SK-N-SH (cell line): ENCODE results near the gene FOXL2NB. TPM values are rescaled to one million over a fixed set of nuclear protein-coding genes. Genes with fewer than 3 reads are reported as not detected.

ENCODE experiments used
- CTCF ChIA-PET: fragments of 300-600, 350-600 bp; formaldehyde crosslinking; extraction: SDS; loops from one replicate; lab custom pipeline; 2021; lab: Yijun Ruan, JAX
- POLR2A ChIA-PET: fragments of 350-600 bp; sonication (Branson Sonifier 250); formaldehyde crosslinking; extraction: SDS; loops from one replicate; lab custom pipeline; 2020; ENCODE audit warnings: antibody characterized with exemption, inconsistent platforms; lab: Yijun Ruan, JAX
- DNase-seq: peaks from one replicate; pipeline ENCODE4 v3.0.0; 2012
- H2AFZ ChIP-seq: fragments of 200-600 bp; sonication (generic); 2 replicates; pipeline ENCODE4 v1.8.1; 2016; ENCODE audit warnings: antibody characterized with exemption, mild to moderate bottlenecking, low read depth
- H3F3A ChIP-seq: fragments of 200-600 bp; sonication (generic); replicated peaks from 2 replicates; pipeline ENCODE3; 2016; ENCODE audit warnings: antibody characterized with exemption, mild to moderate bottlenecking; ENCODE audit not compliant: insufficient read depth
- H3K27ac ChIP-seq, 2 experiments: fragments of 200-500 bp in 1 of 2; fragments of 200-600 bp in 1 of 2; sonication (Bioruptor generic) in 1 of 2; sonication (generic), shearing (Covaris generic) in 1 of 2; 2 replicates each; pipeline versions ENCODE4 v1.5.1 to v1.6.1; 2014 to 2016; ENCODE audit warnings: low read depth in 2 of 2, inconsistent platforms in 1 of 2, low read length in 1 of 2, mild to moderate bottlenecking in 1 of 2, mixed read lengths in 1 of 2
- H3K27me3 ChIP-seq: fragments of 200-600 bp; sonication (generic), shearing (Covaris generic); 2 replicates; pipeline ENCODE4 v1.6.1; 2016; ENCODE audit warnings: mixed run types; ENCODE audit not compliant: insufficient read depth
- H3K36me3 ChIP-seq, 2 experiments: fragments of 200-500 bp in 1 of 2; fragments of 200-600 bp in 1 of 2; sonication (Bioruptor generic) in 1 of 2; sonication (generic) in 1 of 2; replicated peaks in 1 of 2; 2 replicates each; pipeline versions ENCODE3 to v1.5.1; 2014 to 2016; ENCODE audit warnings: low read length in 1 of 2, mild to moderate bottlenecking in 1 of 2; ENCODE audit not compliant: insufficient read depth in 2 of 2, control insufficient read depth in 1 of 2
- H3K4me1 ChIP-seq, 2 experiments: fragments of 200-500 bp in 1 of 2; fragments of 200-600 bp in 1 of 2; sonication (Bioruptor generic) in 1 of 2; sonication (generic), shearing (Covaris generic) in 1 of 2; 2 replicates each; pipeline versions ENCODE4 v1.5.1 to v1.6.1; 2014 to 2016; ENCODE audit warnings: low read depth in 1 of 2, low read length in 1 of 2, mixed run types in 1 of 2; ENCODE audit not compliant: insufficient read depth in 2 of 2, control insufficient read depth in 1 of 2
- H3K4me2 ChIP-seq: fragments of 200-600 bp; sonication (generic), shearing (Covaris generic); 2 replicates; pipeline ENCODE4 v1.6.1; 2017; ENCODE audit warnings: mixed run types
- H3K4me3 ChIP-seq, 2 experiments: fragments of 200-500 bp in 1 of 2; fragments of 200-600 bp in 1 of 2; sonication (Bioruptor generic) in 1 of 2; sonication (generic), shearing (Covaris generic) in 1 of 2; 2 replicates each; pipeline versions ENCODE4 v1.5.1 to v1.8.1; 2014 to 2016; ENCODE audit warnings: low read depth in 2 of 2, inconsistent platforms in 1 of 2, low read length in 1 of 2, mild to moderate bottlenecking in 1 of 2, mixed read lengths in 1 of 2, moderate library complexity in 1 of 2
- H3K79me2 ChIP-seq: fragments of 200-600 bp; sonication (generic); 2 replicates; pipeline ENCODE4 v1.8.1; 2017; ENCODE audit warnings: mild to moderate bottlenecking; ENCODE audit not compliant: insufficient read depth
- H3K9ac ChIP-seq: fragments of 200-600 bp; sonication (generic); 2 replicates; pipeline ENCODE4 v1.6.1; 2017; ENCODE audit warnings: mixed run types
- H3K9me2 ChIP-seq: fragments of 200-600 bp; sonication (generic); 2 replicates; pipeline ENCODE4 v1.6.1; 2017; ENCODE audit warnings: mixed run types
- H3K9me3 ChIP-seq: fragments of 200-600 bp; sonication (generic); 2 replicates; pipeline ENCODE4 v1.6.1; 2017; ENCODE audit warnings: mixed run types, mild to moderate bottlenecking, moderate library complexity
- H4K20me1 ChIP-seq: fragments of 200-600 bp; sonication (generic); 2 replicates; pipeline ENCODE4 v1.6.1; 2017; ENCODE audit warnings: mild to moderate bottlenecking, mixed run types; ENCODE audit not compliant: insufficient read depth
- ELF1 ChIP-seq: IDR thresholded peaks from 2 replicates; pipeline ENCODE4 v1.4.0; 2012
- FOSL2 ChIP-seq: IDR thresholded peaks from 2 replicates; pipeline ENCODE4 v1.4.0; 2012; ENCODE audit warnings: low read depth, mild to moderate bottlenecking, moderate library complexity, borderline replicate concordance
- FOXJ3 ChIP-seq: sonication (generic); formaldehyde crosslinking; IDR thresholded peaks from 2 replicates; pipeline ENCODE4 v1.5.1; 2020; ENCODE audit warnings: mild to moderate bottlenecking, missing genetic modification reagents
- MEF2A ChIP-seq: IDR thresholded peaks from 2 replicates; pipeline ENCODE4 v1.4.0; 2012; ENCODE audit warnings: low read depth, borderline replicate concordance
- MXI1 ChIP-seq: IDR thresholded peaks from 2 replicates; pipeline ENCODE4 v1.6.1; 2012; ENCODE audit warnings: mild to moderate bottlenecking, low read depth, low read length, improper control_type of control experiment
- RCOR1 ChIP-seq: fragments of 150-350 bp; IDR thresholded peaks from 2 replicates; pipeline ENCODE4 v1.6.1; 2017; ENCODE audit warnings: antibody characterized with exemption, low read length
- RXRA ChIP-seq: IDR thresholded peaks from 2 replicates; pipeline ENCODE4 v1.4.0; 2012; ENCODE audit warnings: low read depth, mild to moderate bottlenecking, borderline replicate concordance
- SIN3A ChIP-seq: IDR thresholded peaks from 2 replicates; pipeline ENCODE4 v1.6.1; 2012; ENCODE audit warnings: low read depth, mild to moderate bottlenecking, low read length, moderate library complexity, borderline replicate concordance
- TCF12 ChIP-seq: IDR thresholded peaks from 2 replicates; pipeline ENCODE4 v1.4.0; 2012
- TEAD4 ChIP-seq: IDR thresholded peaks from 2 replicates; pipeline ENCODE4 v1.4.0; 2012; ENCODE audit warnings: mild to moderate bottlenecking, borderline replicate concordance; ENCODE audit not compliant: insufficient read depth
- YY1 ChIP-seq: IDR thresholded peaks from 2 replicates; pipeline ENCODE4 v1.4.0; 2012; ENCODE audit warnings: low read depth, mild to moderate bottlenecking
- WGBS: methylation state at CpG from one replicate; pipeline ENCODE4 v1.1.6; 2017; ENCODE audit warnings: low lambda C conversion rate; 5-methylcytosine and 5-hydroxymethylcytosine counted together
- polyA plus RNA-seq, 3 experiments: library from polyadenylated mRNA; depleted of rRNA; stranded (reverse); fragments of >200 nt; gene quantifications; 2 replicates each; pipeline ENCODE4 v1.2.3, GENCODE V29; 2012
- TF ChIP-seq, protein P1 (sequence below): IDR thresholded peaks from 2 replicates; pipeline ENCODE4 v1.4.0; 2012; ENCODE audit warnings: low read depth, borderline replicate concordance
- TF ChIP-seq, protein P2 (sequence below): IDR thresholded peaks from 2 replicates; pipeline ENCODE4; 2012
- TF ChIP-seq, protein P3 (sequence below): fragments of 150-350 bp; IDR thresholded peaks from 2 replicates; pipeline ENCODE4 v1.6.1; 2016; ENCODE audit warnings: mild to moderate bottlenecking, low read depth, low read length
- TF ChIP-seq, protein P4 (sequence below): fragments of 200-600 bp; sonication (generic); IDR thresholded peaks from 2 replicates; pipeline ENCODE4 v1.6.1; 2017; ENCODE audit warnings: antibody characterized with exemption, mild to moderate bottlenecking, moderate library complexity

The FOXL2NB gene
- polyA plus RNA-seq, 1 of the 3 experiments (the other 2 are of a cell fraction), result not detected

DNA sequence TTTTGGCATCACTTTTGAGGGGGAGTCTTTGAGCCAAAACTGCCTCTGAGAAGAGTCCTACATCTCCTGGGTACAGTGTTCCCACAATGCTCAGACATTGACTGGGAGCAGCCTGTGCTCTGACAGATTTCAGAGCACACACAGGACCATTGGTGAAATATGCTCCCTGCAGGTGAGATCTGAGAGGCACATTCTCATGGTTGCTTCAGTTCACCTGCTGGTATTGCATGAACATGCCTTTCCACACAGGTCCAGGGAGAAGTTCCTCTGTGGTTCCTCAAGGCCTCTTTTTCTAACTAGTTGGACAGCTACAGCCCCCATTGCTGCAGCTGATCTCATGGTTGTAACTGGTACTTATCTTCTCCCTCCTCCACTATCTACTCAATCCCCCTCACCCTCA is 37.1 kb upstream of the FOXL2NB start (continued):
- TF ChIP-seq, protein P1, sequence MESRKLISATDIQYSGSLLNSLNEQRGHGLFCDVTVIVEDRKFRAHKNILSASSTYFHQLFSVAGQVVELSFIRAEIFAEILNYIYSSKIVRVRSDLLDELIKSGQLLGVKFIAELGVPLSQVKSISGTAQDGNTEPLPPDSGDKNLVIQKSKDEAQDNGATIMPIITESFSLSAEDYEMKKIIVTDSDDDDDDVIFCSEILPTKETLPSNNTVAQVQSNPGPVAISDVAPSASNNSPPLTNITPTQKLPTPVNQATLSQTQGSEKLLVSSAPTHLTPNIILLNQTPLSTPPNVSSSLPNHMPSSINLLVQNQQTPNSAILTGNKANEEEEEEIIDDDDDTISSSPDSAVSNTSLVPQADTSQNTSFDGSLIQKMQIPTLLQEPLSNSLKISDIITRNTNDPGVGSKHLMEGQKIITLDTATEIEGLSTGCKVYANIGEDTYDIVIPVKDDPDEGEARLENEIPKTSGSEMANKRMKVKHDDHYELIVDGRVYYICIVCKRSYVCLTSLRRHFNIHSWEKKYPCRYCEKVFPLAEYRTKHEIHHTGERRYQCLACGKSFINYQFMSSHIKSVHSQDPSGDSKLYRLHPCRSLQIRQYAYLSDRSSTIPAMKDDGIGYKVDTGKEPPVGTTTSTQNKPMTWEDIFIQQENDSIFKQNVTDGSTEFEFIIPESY, result no peak
- TF ChIP-seq FOSL2, result no peak
- TF ChIP-seq, protein P2, sequence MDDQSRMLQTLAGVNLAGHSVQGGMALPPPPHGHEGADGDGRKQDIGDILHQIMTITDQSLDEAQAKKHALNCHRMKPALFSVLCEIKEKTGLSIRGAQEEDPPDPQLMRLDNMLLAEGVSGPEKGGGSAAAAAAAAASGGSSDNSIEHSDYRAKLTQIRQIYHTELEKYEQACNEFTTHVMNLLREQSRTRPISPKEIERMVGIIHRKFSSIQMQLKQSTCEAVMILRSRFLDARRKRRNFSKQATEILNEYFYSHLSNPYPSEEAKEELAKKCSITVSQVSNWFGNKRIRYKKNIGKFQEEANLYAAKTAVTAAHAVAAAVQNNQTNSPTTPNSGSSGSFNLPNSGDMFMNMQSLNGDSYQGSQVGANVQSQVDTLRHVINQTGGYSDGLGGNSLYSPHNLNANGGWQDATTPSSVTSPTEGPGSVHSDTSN, result no peak
- TF ChIP-seq, protein P3, sequence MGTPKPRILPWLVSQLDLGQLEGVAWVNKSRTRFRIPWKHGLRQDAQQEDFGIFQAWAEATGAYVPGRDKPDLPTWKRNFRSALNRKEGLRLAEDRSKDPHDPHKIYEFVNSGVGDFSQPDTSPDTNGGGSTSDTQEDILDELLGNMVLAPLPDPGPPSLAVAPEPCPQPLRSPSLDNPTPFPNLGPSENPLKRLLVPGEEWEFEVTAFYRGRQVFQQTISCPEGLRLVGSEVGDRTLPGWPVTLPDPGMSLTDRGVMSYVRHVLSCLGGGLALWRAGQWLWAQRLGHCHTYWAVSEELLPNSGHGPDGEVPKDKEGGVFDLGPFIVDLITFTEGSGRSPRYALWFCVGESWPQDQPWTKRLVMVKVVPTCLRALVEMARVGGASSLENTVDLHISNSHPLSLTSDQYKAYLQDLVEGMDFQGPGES, result no peak
- TF ChIP-seq, all 33 proteins: peak for 0

DNA sequence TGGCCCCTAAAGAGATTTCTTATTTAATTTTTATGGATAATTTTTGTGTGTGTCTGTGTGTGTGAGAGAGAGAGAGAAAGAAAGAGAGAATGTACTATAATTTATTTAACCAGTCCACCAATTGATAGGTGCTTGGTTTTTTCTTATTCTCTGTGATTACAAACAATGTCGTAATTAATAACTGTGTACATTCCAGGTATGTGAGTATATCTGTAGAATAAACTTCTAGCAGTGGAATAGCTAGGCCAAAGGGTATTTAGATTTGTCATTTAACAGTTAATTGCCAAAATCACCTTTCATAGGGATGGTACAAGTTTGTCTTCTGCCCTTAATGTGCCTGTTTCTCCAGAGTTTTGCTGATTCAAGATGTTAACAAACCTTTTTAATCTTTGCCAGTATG is 35.4 kb upstream of the FOXL2NB start:
- Histone ChIP-seq H3F3A (no peaks in the 10 kb centered on the region), H3K9me2 (no peaks in the 10 kb centered on the region), H4K20me1 (no peaks in the 10 kb centered on the region), H3K9me3 (no peaks in the 10 kb centered on the region), H3K9ac (no peak overlapping the region), H3K36me3 (no peaks in the 10 kb centered on the region), H2AFZ (no peak overlapping the region), H3K4me1 (peaks cover 0 to 3% of the 10 kb centered on the region in 2 experiments; a peak in 1 of 4 replicates), H3K79me2 (no peaks in the 10 kb centered on the region), H3K27ac (no peak overlapping the region), H3K27me3 (no peaks in the 10 kb centered on the region), H3K4me2 (no peak overlapping the region), H3K4me3 (no peak overlapping the region)
- ChIA-PET CTCF (interaction anchor here (2.7 to 15.8 kb wide), 5 partner anchors 12 to 432 kb away, joined by 10 to 298 read pairs (median 21); partner anchors contain the start of gene CEP70), POLR2A (no interaction called here)
- no peak for DNase-seq
- 95% methylated on average over 1 of the region's 1 CpG for WGBS
- no peak for TF ChIP-seq MXI1

DNA sequence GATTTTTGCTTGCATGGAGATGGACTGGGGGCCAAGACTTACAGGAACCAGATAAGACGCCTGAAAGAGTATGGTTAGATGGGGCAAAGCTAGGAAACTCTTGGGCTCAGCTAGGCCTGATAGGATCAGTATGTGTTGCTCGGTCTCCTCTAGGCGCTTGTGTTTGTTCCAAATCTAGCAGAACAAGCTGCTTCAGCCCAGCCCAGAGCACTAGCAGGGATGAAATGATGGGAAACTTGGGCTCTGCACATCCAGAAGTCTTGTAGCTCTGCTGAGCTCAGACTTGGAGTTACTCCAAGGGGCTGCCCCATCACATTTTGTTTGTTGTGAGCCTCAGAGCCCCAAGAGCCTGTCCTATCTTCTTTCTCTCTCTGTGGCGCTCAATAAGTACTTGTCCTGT is 34.8 kb upstream of the FOXL2NB start:
- Histone ChIP-seq H3K4me2 (no peak overlapping the region), H3K4me3 (no peak overlapping the region), H3K27ac (no peak overlapping the region), H4K20me1 (no peaks in the 10 kb centered on the region), H2AFZ (no peak overlapping the region), H3K9me3 (no peaks in the 10 kb centered on the region), H3F3A (no peaks in the 10 kb centered on the region), H3K36me3 (no peaks in the 10 kb centered on the region), H3K79me2 (no peaks in the 10 kb centered on the region), H3K9ac (no peak overlapping the region), H3K4me1 (peaks cover 0 to 3% of the 10 kb centered on the region in 2 experiments; a peak in 1 of 4 replicates), H3K27me3 (no peaks in the 10 kb centered on the region), H3K9me2 (no peaks in the 10 kb centered on the region)
- POLR2A ChIA-PET, result no interaction called here
- DNase-seq, result no peak
- 94% methylated on average over 4 of the region's 4 CpGs for WGBS
- TF ChIP-seq MEF2A (no peak), MXI1 (no peak), YY1 (no peak), RCOR1 (no peak), FOXJ3 (CRISPR knock-in tag) (no peak), ELF1 (no peak), TEAD4 (no peak), SIN3A (no peak), RXRA (no peak), TCF12 (no peak)
- TF ChIP-seq, protein P4, sequence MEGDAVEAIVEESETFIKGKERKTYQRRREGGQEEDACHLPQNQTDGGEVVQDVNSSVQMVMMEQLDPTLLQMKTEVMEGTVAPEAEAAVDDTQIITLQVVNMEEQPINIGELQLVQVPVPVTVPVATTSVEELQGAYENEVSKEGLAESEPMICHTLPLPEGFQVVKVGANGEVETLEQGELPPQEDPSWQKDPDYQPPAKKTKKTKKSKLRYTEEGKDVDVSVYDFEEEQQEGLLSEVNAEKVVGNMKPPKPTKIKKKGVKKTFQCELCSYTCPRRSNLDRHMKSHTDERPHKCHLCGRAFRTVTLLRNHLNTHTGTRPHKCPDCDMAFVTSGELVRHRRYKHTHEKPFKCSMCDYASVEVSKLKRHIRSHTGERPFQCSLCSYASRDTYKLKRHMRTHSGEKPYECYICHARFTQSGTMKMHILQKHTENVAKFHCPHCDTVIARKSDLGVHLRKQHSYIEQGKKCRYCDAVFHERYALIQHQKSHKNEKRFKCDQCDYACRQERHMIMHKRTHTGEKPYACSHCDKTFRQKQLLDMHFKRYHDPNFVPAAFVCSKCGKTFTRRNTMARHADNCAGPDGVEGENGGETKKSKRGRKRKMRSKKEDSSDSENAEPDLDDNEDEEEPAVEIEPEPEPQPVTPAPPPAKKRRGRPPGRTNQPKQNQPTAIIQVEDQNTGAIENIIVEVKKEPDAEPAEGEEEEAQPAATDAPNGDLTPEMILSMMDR, result no peak
- TF ChIP-seq, protein P3, result no peak
- CTCF ChIA-PET, result interaction anchor here (0.7 to 15.8 kb wide), 6 partner anchors 11 to 433 kb away, joined by 3 to 298 read pairs (median 16); partner anchors contain the start of gene CEP70
